GM08714 (cell line): ENCODE data around the gene NCK2.
A peak's percentile ranks its signal among the peaks of the same experiment; 100 is the strongest.

Source experiments
- H3K4me3 ChIP-seq: fragments of 200-500 bp; sonication (Bioruptor generic); 2 replicates; pipeline ENCODE4 v1.5.1; 2014; ENCODE audit warnings: mild to moderate bottlenecking, low read length, inconsistent platforms
- ZNF274 ChIP-seq: IDR thresholded peaks from 2 replicates; pipeline ENCODE4 v1.6.1; 2012; ENCODE audit warnings: mild to moderate bottlenecking, low read depth, low read length

The NCK2 gene

DNA sequence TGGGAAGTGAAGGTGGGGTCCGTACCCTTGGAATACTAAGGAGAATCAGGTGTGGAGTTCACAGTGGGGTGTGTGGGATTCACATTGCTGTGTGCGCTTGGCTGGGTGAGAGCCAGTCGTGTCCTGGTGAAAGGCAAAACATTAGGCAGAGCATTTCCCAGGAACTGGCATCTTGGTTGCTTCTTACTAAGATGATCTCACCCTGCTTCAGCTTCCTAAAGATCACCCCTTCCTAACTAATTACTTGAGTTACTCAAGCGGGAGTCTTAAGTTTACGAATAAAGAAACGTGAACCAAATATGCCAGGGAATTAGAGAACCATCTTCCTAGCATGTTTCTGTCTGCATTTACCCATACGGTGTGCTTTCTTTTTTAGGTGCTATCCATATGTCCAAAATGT, 122.9 kb downstream of the NCK2 start:
- no peak for TF ChIP-seq ZNF274
- H3K4me3 ChIP-seq, result no peak overlapping the region

DNA sequence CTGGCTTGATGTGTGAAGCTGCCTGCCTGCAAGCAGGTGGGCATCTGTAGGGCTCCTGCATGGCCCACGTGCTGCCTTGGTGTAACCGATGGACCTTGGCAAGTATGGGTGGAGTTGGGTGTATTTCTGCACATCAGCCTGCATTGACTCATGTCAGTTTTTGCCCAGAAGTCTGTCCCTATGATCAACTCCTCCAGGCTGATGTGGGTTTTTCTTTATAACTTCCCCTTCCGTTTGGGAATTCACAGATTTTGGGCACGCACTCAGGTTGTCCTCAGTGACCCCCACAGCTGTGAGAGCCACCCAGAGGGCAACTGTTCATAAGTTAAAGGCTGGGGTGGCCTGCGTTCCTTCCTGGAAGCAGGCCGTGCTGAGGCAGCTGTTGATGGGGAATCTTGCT, 123.3 kb downstream of the NCK2 start:
- TF ChIP-seq ZNF274, result no peak
- no peak overlapping the region for H3K4me3 ChIP-seq

DNA sequence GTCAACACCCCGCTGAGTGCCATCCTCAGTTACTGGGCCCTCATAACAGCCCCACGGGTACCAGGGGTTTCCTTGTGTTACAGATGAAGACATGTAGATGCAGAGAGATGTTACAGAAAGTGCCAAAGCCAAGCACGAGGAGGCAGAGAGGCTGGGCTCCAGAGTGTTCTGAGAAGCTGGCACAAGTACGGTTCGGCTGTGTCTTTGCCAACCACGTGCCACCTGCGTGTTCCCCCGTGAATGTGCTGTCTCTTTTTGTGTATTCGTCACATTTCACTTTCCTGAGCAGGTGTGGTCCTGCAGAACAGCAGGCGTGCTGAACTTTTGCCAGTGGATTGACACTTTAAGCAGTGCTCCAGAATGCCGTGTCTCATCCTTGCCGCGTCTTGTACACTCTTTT, 124.6 kb downstream of the NCK2 start:
- no peak overlapping the region for H3K4me3 ChIP-seq
- no peak for TF ChIP-seq ZNF274

DNA sequence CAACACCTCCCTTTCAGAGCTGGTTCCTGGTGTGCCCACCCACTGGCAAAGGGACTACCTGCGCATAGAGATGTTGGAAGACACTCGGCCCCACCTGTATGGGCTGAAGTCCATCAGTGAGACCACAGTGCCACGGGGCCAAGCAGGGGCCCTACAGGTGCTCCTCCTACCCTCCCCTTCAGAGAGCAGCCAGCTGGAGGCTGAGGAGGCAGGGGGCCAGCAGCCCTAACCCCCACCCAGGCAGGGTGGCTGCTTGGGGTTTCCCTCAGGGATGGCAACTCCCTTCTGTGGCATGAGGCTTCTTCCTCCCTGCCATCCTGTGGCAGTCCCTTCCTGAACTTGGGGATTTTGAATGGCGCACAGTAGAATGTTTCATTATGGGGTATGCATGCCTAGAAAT, 125.3 kb downstream of the NCK2 start:
- no peak for TF ChIP-seq ZNF274

GRCh38 chr2:105870858-105871257, 126.1 kb downstream of the NCK2 start:
- no peak overlapping the region for H3K4me3 ChIP-seq
- TF ChIP-seq ZNF274, result no peak

More for the DNA sequence above, 125.3 kb downstream of the NCK2 start:
- H3K4me3 ChIP-seq, result no peak overlapping the region

DNA sequence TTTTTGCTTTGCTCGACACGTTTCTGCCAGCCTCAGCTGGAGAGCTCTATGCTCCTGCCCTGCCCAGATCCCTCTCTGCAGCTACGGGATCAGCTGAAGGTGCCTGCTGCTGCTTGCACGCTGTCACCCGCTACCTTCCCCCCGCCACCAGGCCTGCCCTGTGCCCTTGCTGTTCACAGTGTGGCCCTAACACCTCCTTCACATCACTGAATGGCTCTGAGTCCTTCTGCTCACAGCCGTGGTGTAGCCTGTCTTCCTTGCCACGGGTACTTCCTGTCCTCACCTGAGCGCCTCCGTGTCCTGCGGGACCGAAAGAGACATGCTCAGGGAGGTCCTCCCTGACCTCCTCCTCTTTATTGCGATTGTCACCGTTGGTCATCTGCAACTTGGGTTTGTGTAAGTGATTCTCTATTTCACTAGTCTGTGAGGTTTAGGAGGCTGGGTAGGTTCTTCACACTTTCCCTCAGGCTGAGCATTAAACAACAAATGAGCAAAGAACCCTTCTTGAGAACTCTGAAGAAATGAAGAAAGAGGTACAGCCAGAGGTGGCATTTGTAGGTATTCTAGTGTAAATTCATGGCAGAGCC, 127.5 kb downstream of the NCK2 start:
- no peak overlapping the region for H3K4me3 ChIP-seq
- no peak for TF ChIP-seq ZNF274

DNA sequence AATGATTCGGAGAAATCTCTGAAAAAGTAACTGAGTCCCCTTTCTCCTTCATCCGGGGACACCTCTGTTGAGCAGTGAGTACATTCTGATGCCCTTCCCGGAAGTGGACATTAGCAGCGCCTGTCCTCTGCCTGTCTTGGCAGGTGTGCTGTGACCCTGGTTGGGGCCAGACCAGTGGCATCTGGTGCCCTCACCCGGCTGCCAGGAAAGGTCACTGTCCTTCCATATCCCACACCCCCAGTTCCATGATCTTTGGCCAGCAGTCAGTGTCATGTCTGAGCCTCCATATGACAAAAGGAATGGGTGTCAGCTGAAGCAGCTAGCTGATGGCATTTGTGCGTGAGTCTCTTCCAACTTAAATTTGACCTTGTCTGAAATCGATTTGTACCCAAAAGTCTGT, 128.1 kb downstream of the NCK2 start:
- TF ChIP-seq ZNF274, result no peak
- no peak overlapping the region for H3K4me3 ChIP-seq

DNA sequence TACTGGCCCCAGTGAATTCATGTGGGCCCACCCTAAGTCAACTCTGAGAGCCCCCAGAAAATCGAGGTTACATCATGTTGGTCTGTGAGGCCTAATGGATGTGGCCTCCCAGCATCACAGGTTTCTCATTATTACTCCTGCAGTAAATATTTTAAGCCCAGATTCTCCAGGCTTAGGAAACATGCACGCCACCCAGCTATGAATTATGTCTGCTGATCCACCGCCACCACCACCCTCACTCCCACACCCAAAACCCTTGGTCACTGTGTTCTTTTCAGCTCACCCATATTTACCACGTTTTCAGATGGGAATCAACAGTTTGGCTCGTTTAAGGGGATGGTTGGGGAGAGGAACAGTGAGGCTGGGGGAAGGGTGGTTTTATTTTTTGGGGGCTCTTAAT, 128.6 kb downstream of the NCK2 start:
- no peak overlapping the region for H3K4me3 ChIP-seq
- no peak for TF ChIP-seq ZNF274

DNA sequence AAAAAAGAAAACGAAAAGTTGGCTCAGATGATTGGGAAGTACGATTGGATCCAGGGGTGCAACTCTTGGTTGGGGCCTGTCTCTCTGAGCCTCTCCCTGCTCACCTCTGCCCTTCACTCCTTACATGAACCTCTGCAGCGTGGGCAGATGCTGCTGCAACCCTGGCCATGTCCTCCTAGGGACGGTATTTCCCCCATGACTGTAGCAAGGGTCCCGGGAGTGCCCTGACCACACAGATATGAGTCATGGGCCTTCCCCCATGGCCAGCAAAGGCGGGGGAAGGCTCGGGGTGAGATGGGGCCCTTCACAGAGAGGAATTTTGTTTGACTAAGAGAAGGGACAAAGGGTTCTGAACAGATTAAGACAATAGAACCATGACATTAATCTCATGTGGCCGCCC, 129.0 kb downstream of the NCK2 start:
- H3K4me3 ChIP-seq, result no peak overlapping the region
- no peak for TF ChIP-seq ZNF274

- no peak overlapping the region for H3K4me3 ChIP-seq
- no peak for TF ChIP-seq ZNF274
Measured at GRCh38 chr2:105874466-105874865, 129.8 kb downstream of the NCK2 start.

DNA sequence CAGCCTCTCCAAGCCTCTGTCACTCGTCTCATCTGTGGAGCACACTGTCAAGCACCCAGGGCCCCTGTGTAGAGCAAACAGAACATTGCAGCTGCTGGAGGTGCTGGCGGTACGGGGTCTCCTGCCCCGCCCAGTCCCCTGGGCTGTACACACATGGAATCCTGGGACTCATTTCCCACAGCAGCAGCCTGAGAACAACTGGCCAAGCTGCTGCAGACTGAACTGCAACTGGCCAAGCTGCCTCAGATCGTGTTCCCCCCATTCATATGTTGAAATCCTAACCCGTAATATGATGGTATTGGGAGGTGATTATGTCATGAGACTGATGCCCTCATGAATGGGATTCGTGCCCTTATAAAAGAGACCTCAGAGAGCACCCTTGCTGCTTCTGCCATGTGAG, 130.5 kb downstream of the NCK2 start:
- TF ChIP-seq ZNF274, result no peak

GRCh38 chr2:105876191-105876590, 131.5 kb downstream of the NCK2 start:
- TF ChIP-seq ZNF274, result no peak
- no peak overlapping the region for H3K4me3 ChIP-seq

More for the DNA sequence above, 130.5 kb downstream of the NCK2 start:
- no peak overlapping the region for H3K4me3 ChIP-seq

DNA sequence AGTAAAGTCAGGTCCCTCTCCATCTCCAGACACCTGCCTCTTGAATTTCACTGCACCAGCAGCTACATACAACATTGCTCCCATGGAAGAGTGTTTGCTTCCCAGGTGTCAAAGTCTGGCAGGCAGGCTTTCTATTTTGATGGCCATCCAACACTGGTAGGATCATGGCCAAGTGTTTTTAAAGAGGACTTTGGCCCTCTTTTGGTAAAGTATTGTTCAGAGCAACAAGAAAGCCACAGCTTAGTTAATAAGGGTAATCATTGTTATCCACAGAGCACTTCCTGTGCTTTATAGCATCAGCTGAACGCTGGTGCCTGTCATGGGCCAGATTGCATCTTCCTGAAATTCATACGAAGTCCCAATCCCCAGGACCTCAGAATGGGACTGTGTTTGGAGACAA, 133.2 kb downstream of the NCK2 start:
- no peak for TF ChIP-seq ZNF274
- no peak overlapping the region for H3K4me3 ChIP-seq

DNA sequence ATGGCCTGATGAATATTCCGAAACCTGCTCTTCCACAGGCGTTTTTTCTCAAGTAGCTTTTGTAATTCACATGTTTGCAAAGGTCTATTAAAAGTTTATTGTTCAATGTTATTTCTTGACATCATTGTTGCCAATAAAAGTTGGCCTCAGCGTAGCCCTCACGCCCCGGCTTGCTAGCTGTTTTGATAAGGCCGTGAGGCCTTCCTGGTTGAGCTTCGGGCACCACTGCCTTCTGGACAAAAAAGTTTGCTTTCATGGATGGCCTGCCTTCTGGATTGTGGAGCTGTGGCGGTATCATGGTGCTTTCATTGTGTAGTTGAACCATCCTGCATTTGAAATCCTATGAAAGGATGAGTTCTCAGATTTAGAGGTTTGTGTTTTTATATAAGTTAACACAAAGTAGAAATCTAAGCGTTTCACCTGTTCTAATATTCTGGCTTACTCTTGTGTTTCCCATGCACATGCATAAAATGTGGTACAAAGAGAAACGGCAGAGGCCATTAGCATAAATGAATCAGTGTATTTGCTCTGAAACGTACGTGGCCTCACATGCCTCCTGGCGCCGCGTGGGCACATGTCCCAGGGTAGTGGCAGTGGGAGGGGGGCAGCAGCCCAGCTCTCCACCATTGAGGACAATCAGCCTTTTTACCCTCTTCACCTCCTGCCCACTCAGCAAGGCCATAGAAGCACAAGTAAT, 134.5 kb downstream of the NCK2 start:
- TF ChIP-seq ZNF274, result peak; percentile 63
- H3K4me3 ChIP-seq, result no peak overlapping the region

- H3K4me3 ChIP-seq, result no peak overlapping the region
- no peak for TF ChIP-seq ZNF274
Measured at GRCh38 chr2:105879803-105880300, 135.1 kb downstream of the NCK2 start.
